ENCODE measurements around the gene CERS6. TPM values are rescaled to one million over a fixed set of nuclear protein-coding genes. Genes with fewer than 3 reads are reported as not detected.

CERS6 gene
- total and polyA plus RNA-seq, 2 of the 8 experiments (the other 6 are each of a cell fraction or from before 2014, with no cell fraction given): 6.8 to 28.2 TPM

GRCh38 chr2:168752361-168752760 is 296.3 kb downstream of the CERS6 start:
- Histone ChIP-seq H3K4me3 (ENCODE audit: extremely low read depth in 1 of 4, insufficient read depth in 2 of 4, low read depth in 3 of 4, low read length in 4 of 4) (no peak overlapping the region), H3K9ac (replicated peaks in 1 of 4; ENCODE audit: extremely low read depth in 1 of 4, low read depth in 3 of 4, low read length in 3 of 4) (no peak overlapping the region), H2BK5ac (ENCODE audit: low read depth, low read length) (no peak overlapping the region), H2BK15ac (ENCODE audit: low read length) (no peak overlapping the region), H3K18ac (ENCODE audit: extremely low read depth, low read length) (no peak overlapping the region), H3K79me1 (ENCODE audit: low read depth, low read length) (no peaks in the 10 kb centered on the region), H3K4me2 (ENCODE audit: insufficient read depth in 1 of 2, low read depth in 2 of 2, low read length in 2 of 2) (no peak overlapping the region), H3K27ac (ENCODE audit: low read depth, low read length) (no peak overlapping the region), H3K27me3 (replicated peaks in 1 of 4; ENCODE audit: control insufficient read depth in 3 of 4, extremely low read depth in 1 of 4, insufficient read depth in 3 of 4, low read length in 3 of 4) (no peaks in the 10 kb centered on the region; a peak in 1 of 7 replicates), H2AFZ (ENCODE audit: low read length) (no peak overlapping the region), H4K8ac (ENCODE audit: extremely low read depth, insufficient read depth, low read length) (no peak overlapping the region), H2AK5ac (ENCODE audit: low read depth, low read length) (no peak overlapping the region), H3K56ac (replicated peaks; ENCODE audit: insufficient read length, low read depth, low read length) (no peak overlapping the region), H3K9me3 (ENCODE audit: insufficient read depth in 2 of 2, low read depth in 1 of 2, low read length in 1 of 2) (no peaks in the 10 kb centered on the region), H2BK120ac (replicated peaks; ENCODE audit: low read depth, low read length) (no peak overlapping the region), H3K79me2 (ENCODE audit: control insufficient read depth in 1 of 2, insufficient read depth in 2 of 2, low read length in 2 of 2) (no peaks in the 10 kb centered on the region), H4K20me1 (replicated peaks in 1 of 2; ENCODE audit: control insufficient read depth in 1 of 2, insufficient read depth in 2 of 2, low read length in 2 of 2) (no peaks in the 10 kb centered on the region), H2BK20ac (ENCODE audit: low read length) (no peak overlapping the region), H4K5ac (ENCODE audit: insufficient read length, low read depth, low read length) (no peak overlapping the region), H3K14ac (ENCODE audit: insufficient read length) (no peak overlapping the region), H3K4me1 (replicated peaks in 1 of 4; ENCODE audit: control insufficient read depth in 3 of 4, insufficient read depth in 4 of 4, low read length in 3 of 4) (peaks cover 0 to 5% (median 3%) of the 10 kb centered on the region in 4 experiments; a peak in 3 of 7 replicates), H3K23me2 (ENCODE audit: low read depth, low read length) (no peaks in the 10 kb centered on the region), H3K23ac (ENCODE audit: insufficient read length) (no peak overlapping the region), H3K36me3 (ENCODE audit: control insufficient read depth in 2 of 4, insufficient read depth in 4 of 4, low read length in 3 of 4) (no peaks in the 10 kb centered on the region), H3K4ac (replicated peaks; ENCODE audit: insufficient read length, low read depth, low read length) (no peak overlapping the region), H2BK12ac (ENCODE audit: low read depth, low read length) (no peak overlapping the region), H4K91ac (replicated peaks; ENCODE audit: insufficient read length, low read length) (no peak overlapping the region)
- ChIA-PET CTCF (ENCODE audit: partially characterized antibody) (interaction anchor here (0.6 to 1.1 kb wide), 2 partner anchors 17 to 406 kb away, joined by 3 read pairs; no protein-coding TSS in a partner anchor), POLR2A (ENCODE audit: partially characterized antibody) (no interaction called here)
- 89% methylated on average over 8 of the region's 8 CpGs; no CpG with 5 or more reads in 1 of the 2 experiments for WGBS, 2 experiments (ENCODE audit: extremely low coverage in 1 of 2, insufficient coverage in 1 of 2, insufficient read length in 1 of 2, insufficient replicate concordance in 2 of 2, low coverage in 1 of 2, low lambda C conversion rate in 2 of 2, missing lambda C conversion rate in 1 of 2)
- FAIRE-seq (no peak), DNase-seq (ENCODE audit: low read depth in 1 of 2, low spot score in 2 of 2) (no peak)
- no peak for TF ChIP-seq RAD21 (IDR thresholded peaks at IDR 0.05 in 1 of 2, conservative IDR thresholded peaks at IDR 0.05 in 1 of 2; ENCODE audit: low read depth in 2 of 2, low read length in 2 of 2)
